OCI-LY7 (cell line): ENCODE results near the gene KLK1. TPM values are rescaled to one million over a fixed set of nuclear protein-coding genes. Genes with fewer than 3 reads are reported as not detected.

Experiments
- BruUV-seq: library from RNA; stranded (reverse); fragments of 400-500 nt; replicated peaks from 2 replicates; lab custom pipeline; 2021; lab: Mats Ljungman, UMichigan
- CTCF ChIA-PET: fragments of 300-600 bp; sonication (Branson Sonifier 250); formaldehyde crosslinking; loops from one replicate; lab custom pipeline; 2022; ENCODE audit warnings: antibody characterized with exemption; ENCODE audit not compliant: unreplicated experiment; lab: Charles Lee
- POLR2A ChIA-PET: fragments of 300-600 bp; sonication (Branson Sonifier 250); formaldehyde crosslinking; loops from one replicate; lab custom pipeline; 2022; ENCODE audit warnings: antibody characterized with exemption; lab: Charles Lee
- DNase-seq: peaks from one replicate; pipeline ENCODE4 v3.0.0-alpha.2; 2015; ENCODE audit warnings: low spot score
- H2AFZ ChIP-seq: fragments of 200-600 bp; sonication (generic), shearing (Covaris generic); 2 replicates; pipeline ENCODE4 v1.6.1; 2014; ENCODE audit warnings: mild to moderate bottlenecking, antibody characterized with exemption, low read length, moderate library complexity
- H3K27ac ChIP-seq: fragments of 200-600 bp; sonication (generic); 2 replicates; pipeline ENCODE4 v1.5.1; 2014; ENCODE audit warnings: mixed run types, low read depth, mild to moderate bottlenecking, moderate library complexity, low read length, inconsistent platforms; ENCODE audit not compliant: poor library complexity, severe bottlenecking
- H3K36me3 ChIP-seq: fragments of 200-600 bp; sonication (generic); 2 replicates; pipeline ENCODE4 v1.6.1; 2014; ENCODE audit warnings: mild to moderate bottlenecking, antibody characterized with exemption, low read length, moderate library complexity, mixed read lengths; ENCODE audit not compliant: insufficient read depth
- H3K4me1 ChIP-seq: fragments of 200-600 bp; sonication (generic); 2 replicates; pipeline ENCODE4 v1.5.1; 2014; ENCODE audit warnings: mild to moderate bottlenecking, low read length; ENCODE audit not compliant: insufficient read depth, poor library complexity, severe bottlenecking
- H3K4me2 ChIP-seq: fragments of 200-600 bp; sonication (generic); 2 replicates; pipeline ENCODE4 v1.6.1; 2014; ENCODE audit warnings: mild to moderate bottlenecking, low read length
- H3K4me3 ChIP-seq: fragments of 200-600 bp; sonication (generic); 2 replicates; pipeline ENCODE4 v1.5.1; 2014; ENCODE audit warnings: mild to moderate bottlenecking, low read depth, low read length; ENCODE audit not compliant: poor library complexity, severe bottlenecking
- H3K79me2 ChIP-seq: fragments of 200-600 bp; sonication (generic); 2 replicates; pipeline ENCODE4 v1.6.1; 2016; ENCODE audit warnings: low read depth, mild to moderate bottlenecking, low read length, moderate library complexity, mixed read lengths; ENCODE audit not compliant: insufficient read depth
- H3K9me2 ChIP-seq: fragments of 200-600 bp; sonication (generic); 2 replicates; pipeline ENCODE4 v1.6.1; 2016; ENCODE audit warnings: mild to moderate bottlenecking, low read length, mixed read lengths; ENCODE audit not compliant: insufficient read depth
- H3K9me3 ChIP-seq: fragments of 200-600 bp; sonication (generic); 2 replicates; pipeline ENCODE4 v1.6.1; 2014; ENCODE audit warnings: mild to moderate bottlenecking, mixed run types, low read length, mixed read lengths
- H4K20me1 ChIP-seq: fragments of 200-600 bp; sonication (generic); 2 replicates; pipeline ENCODE4 v1.6.1; 2014; ENCODE audit warnings: mild to moderate bottlenecking, antibody characterized with exemption, low read length, moderate library complexity, mixed read lengths; ENCODE audit not compliant: insufficient read depth
- EZH2phosphoT487 ChIP-seq: fragments of 200-600 bp; sonication (generic); IDR thresholded peaks from 2 replicates; pipeline ENCODE4 v1.6.1; 2018; ENCODE audit warnings: low read depth, borderline replicate concordance, mild to moderate bottlenecking, mixed run types, antibody characterized with exemption, low read length, moderate library complexity, mixed read lengths
- intact Hi-C: fragments of 100-400 bp; cut with micrococcal nuclease; formaldehyde crosslinking; loops from one replicate; pipeline ENCODE4 v1.10.0; 2022; ENCODE audit not compliant: unreplicated experiment
- total RNA-seq, 2 experiments: library from RNA; depleted of rRNA in 1 of 2; stranded (reverse); fragments of >200 nt in 1 of 2; shearing (Covaris generic) in 1 of 2; gene quantifications; 2 replicates each; pipeline ENCODE4 v1.2.3, GENCODE V29; 2014 to 2022
- TF ChIP-seq, protein P1 (sequence below): fragments of 200-600 bp; sonication (generic); conservative IDR thresholded peaks from 2 replicates; pipeline ENCODE4 v1.5.1; 2014; ENCODE audit warnings: mild to moderate bottlenecking, antibody characterized with exemption, low read length, moderate library complexity, mixed read lengths

KLK1 gene
- total RNA-seq, 2 experiments from 2014 or later = 5.1 TPM; not detected in 1

GRCh38 chr19:50870417-50871089 is 47.0 kb upstream of the KLK1 start:
- H3K9me2 ChIP-seq = no peaks in the 10 kb centered on the region
- POLR2A ChIA-PET = no interaction called here
- no peak overlapping the region for H3K27ac ChIP-seq
- intact Hi-C loops = no loop called here
- H3K79me2 ChIP-seq = no peaks in the 10 kb centered on the region
- H3K9me3 ChIP-seq = no peaks in the 10 kb centered on the region
- no TSS peak for BruUV-seq
- no peaks in the 10 kb centered on the region for H3K4me1 ChIP-seq
- TF ChIP-seq, protein P1, sequence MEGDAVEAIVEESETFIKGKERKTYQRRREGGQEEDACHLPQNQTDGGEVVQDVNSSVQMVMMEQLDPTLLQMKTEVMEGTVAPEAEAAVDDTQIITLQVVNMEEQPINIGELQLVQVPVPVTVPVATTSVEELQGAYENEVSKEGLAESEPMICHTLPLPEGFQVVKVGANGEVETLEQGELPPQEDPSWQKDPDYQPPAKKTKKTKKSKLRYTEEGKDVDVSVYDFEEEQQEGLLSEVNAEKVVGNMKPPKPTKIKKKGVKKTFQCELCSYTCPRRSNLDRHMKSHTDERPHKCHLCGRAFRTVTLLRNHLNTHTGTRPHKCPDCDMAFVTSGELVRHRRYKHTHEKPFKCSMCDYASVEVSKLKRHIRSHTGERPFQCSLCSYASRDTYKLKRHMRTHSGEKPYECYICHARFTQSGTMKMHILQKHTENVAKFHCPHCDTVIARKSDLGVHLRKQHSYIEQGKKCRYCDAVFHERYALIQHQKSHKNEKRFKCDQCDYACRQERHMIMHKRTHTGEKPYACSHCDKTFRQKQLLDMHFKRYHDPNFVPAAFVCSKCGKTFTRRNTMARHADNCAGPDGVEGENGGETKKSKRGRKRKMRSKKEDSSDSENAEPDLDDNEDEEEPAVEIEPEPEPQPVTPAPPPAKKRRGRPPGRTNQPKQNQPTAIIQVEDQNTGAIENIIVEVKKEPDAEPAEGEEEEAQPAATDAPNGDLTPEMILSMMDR = no peak
- TF ChIP-seq EZH2phosphoT487 = no peak
- H2AFZ ChIP-seq = no peak overlapping the region
- no peak overlapping the region for H3K4me2 ChIP-seq
- no peaks in the 10 kb centered on the region for H3K36me3 ChIP-seq
- DNase-seq = no peak
- no peak overlapping the region for H3K4me3 ChIP-seq
- H4K20me1 ChIP-seq = no peaks in the 10 kb centered on the region
- CTCF ChIA-PET = no interaction called here

GRCh38 chr19:50869479-50869878 is 45.9 kb upstream of the KLK1 start:
- Histone ChIP-seq H3K4me1 (no peaks in the 10 kb centered on the region), H3K4me2 (no peak overlapping the region), H3K9me3 (no peaks in the 10 kb centered on the region), H4K20me1 (no peaks in the 10 kb centered on the region), H3K9me2 (no peaks in the 10 kb centered on the region), H3K36me3 (no peaks in the 10 kb centered on the region), H2AFZ (no peak overlapping the region), H3K27ac (no peak overlapping the region), H3K79me2 (no peaks in the 10 kb centered on the region), H3K4me3 (no peak overlapping the region)
- DNase-seq = no peak
- no TSS peak for BruUV-seq
- CTCF ChIA-PET = no interaction called here
- no peak for TF ChIP-seq EZH2phosphoT487
- intact Hi-C loops = no loop called here
- POLR2A ChIA-PET = no interaction called here

DNA sequence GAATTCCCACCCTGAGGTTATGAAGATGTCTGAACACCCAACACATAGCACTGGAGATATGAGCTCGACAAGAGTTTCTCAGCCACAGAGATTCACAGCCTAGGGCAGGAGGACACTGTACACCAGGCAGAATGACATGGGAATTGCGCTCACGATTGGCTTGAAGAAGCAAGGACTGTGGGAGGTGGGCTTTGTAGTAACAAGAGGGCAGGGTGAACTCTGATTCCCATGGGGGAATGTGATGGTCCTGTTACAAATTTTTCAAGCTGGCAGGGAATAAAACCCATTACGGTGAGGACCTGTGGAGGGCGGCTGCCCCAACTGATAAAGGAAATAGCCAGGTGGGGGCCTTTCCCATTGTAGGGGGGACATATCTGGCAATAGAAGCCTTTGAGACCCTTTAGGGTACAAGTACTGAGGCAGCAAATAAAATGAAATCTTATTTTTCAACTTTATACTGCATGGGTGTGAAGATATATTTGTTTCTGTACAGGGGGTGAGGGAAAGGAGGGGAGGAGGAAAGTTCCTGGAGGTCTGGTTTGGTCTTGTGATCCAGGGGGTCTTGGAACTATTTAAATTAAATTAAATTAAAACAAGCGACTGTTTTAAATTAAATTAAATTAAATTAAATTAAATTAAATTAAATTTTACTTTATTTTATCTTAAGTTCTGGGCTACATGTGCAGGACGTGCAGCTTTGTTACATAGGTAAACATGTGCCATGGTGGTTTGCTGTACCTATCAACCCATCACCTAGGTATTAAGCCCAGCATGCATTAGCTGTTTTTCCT is 38.1 kb upstream of the KLK1 start:
- Histone ChIP-seq H3K9me2 (no peaks in the 10 kb centered on the region), H4K20me1 (no peaks in the 10 kb centered on the region), H3K4me2 (no peak overlapping the region), H3K36me3 (no peaks in the 10 kb centered on the region), H3K27ac (no peak overlapping the region), H2AFZ (no peak overlapping the region), H3K9me3 (no peaks in the 10 kb centered on the region), H3K79me2 (no peaks in the 10 kb centered on the region), H3K4me3 (no peak overlapping the region), H3K4me1 (no peaks in the 10 kb centered on the region)
- no peak for TF ChIP-seq EZH2phosphoT487
- TF ChIP-seq, protein P1 = no peak
- ChIA-PET CTCF (no interaction called here), POLR2A (no interaction called here)
- DNase-seq = no peak
- intact Hi-C loops = no loop called here
- no TSS peak for BruUV-seq
